HepG2 (cell line): ENCODE results near the gene FCHO2.

Experiments
- RAD21 ChIP-seq: fragments of 450-650 bp; formaldehyde crosslinking; IDR thresholded peaks from 2 replicates; pipeline ENCODE4 v1.5.0; 2020; ENCODE audit warnings: mild to moderate bottlenecking
- SP1 ChIP-seq, 2 experiments: fragments of 450-650 bp in 1 of 2; sonication (generic) in 1 of 2; formaldehyde crosslinking in 1 of 2; IDR thresholded peaks; 2 replicates each; pipeline versions ENCODE4 v1.4.0 to v1.6.1; 2016 to 2020; ENCODE audit warnings: missing genetic modification reagents in 1 of 2
- ZBTB7A ChIP-seq: sonication (generic); formaldehyde crosslinking; IDR thresholded peaks from 2 replicates; pipeline ENCODE4 v1.8.0; 2022; ENCODE audit warnings: mild to moderate bottlenecking, missing genetic modification reagents
- ZMAT3 ChIP-seq: sonication (generic); formaldehyde crosslinking; conservative IDR thresholded peaks from 2 replicates; pipeline ENCODE4 v1.7.0; 2021; ENCODE audit warnings: missing genetic modification reagents
- ZNF281 ChIP-seq: sonication (generic); formaldehyde crosslinking; IDR thresholded peaks from 2 replicates; pipeline ENCODE4 v1.4.0; 2020; ENCODE audit warnings: missing genetic modification reagents, borderline replicate concordance
- ZNF614 ChIP-seq: IDR thresholded peaks from 2 replicates; pipeline ENCODE4 v1.6.1; 2018; ENCODE audit warnings: missing biosample characterization, missing genetic modification reagents, inconsistent platforms, borderline replicate concordance

DNA sequence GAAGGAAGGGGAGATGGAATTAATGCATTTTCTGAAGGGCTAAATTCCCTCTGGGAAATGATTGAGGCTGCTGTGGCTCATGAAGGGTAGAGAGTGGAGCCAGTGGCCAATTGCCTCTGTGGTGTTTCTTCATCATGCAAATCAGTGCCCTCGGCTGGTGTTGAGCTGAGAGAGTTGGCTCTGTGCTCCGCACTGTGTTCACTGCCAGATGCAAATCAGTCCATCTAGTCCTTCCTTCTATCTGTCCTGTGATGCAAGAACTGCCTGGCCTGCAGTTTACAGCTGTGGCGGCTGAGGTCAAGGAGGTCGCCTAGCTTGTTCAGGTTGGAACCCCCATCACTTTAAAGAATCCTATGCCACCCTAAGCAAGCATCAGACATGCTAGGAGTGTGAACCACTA is 170.5 kb downstream of the FCHO2 start:
- no peak for TF ChIP-seq ZBTB7A (CRISPR knock-in tag)
- TF ChIP-seq ZNF281 (CRISPR knock-in tag), result no peak
- TF ChIP-seq SP1 (IDR thresholded peaks at IDR 0.05), result no peak
- no peak for TF ChIP-seq SP1 (CRISPR knock-in tag; IDR thresholded peaks at IDR 0.05)
- no peak for TF ChIP-seq ZNF614 (CRISPR knock-in tag)
- TF ChIP-seq RAD21 (CRISPR knock-in tag), result no peak
- no peak for TF ChIP-seq ZMAT3
